Mucosa of gallbladder (tissue), 1 donor: ENCODE results near the gene RHBDL3. TPM values are rescaled to one million over a fixed set of nuclear protein-coding genes. Genes with fewer than 3 reads are reported as not detected.

ENCODE experiments used
- DNase-seq: peaks from one replicate; pipeline ENCODE4 v3.0.0-alpha.2; 2020; ENCODE audit warnings: low spot score
- total RNA-seq: library from RNA; stranded (reverse); gene quantifications from one replicate; pipeline ENCODE4 v1.2.1, GENCODE V29; 2021
- donor health status: DM: no; HTN: no; CAD: no.

The RHBDL3 gene
- total RNA-seq, 1 donor from 2014 or later = 0.40 TPM

DNA sequence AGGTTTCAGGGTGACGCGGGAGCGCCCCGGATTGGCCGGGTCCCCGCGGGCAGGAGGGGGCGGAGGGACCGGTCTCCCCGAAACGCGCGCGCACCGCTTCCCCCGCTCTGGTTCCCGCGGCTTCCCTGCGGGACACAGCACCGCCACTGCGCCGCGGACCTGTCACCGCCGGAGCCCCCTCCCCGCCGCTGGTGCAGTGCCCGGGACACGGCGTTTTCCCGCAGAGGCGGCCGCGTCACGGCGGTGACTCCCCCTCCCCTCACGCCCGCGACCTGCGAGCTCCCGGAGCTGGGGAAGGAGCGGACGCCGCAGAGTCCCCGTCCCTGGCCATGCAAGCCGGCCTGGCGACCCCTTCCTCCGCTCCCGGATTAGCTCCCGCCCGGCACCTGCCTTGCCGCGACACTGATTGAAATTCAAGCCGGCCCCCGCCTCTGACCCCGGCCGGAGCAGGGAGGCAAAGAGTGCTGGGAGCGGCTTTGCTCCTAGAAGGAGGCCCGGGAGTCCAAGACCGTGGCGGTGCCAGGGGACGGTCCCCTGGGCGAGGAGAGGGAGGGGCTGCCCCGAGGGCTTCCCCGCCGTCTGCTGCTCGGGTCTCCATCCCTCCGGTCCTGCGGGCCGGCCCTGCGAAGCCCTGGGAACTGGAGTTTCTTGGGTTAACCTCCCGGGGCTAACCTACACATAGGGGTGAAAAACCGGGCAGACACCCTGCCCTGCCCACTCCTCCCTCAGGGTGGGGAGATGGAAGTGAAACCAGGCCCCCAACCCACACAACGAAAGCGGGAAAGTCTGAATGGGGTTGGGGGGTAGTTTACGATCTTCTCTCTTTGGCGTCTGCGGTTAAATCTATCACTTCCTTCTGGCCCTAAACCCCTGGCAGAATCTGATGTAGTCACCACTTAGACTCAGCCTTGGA, 1.0 kb downstream of the RHBDL3 start:
- no peak for DNase-seq

DNA sequence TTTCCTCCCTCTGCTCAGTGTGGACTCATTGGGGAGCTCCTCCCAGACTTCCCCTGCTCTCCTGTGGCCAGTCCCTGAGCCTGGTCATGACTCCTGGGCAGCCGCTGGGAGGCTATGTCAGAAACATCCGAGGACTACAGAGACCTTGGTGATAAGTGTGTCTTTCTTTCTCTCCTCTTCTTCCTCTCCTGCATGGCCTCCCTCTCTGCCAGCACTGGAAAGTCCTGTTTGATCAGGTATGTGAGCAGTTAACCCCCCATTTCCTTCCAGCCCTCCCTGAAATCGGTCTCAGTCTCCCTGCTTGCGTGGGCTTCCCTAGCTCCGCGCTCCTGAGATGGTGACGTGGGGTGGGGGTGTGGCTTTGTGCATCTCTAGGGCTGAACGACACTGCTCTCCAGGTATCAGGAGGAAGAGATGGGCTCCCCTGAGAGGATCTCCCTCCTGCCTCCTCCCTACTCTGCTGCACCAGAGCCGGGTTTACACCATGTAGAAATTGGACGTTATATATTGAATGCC, 2.1 kb downstream of the RHBDL3 start:
- no peak for DNase-seq

DNA sequence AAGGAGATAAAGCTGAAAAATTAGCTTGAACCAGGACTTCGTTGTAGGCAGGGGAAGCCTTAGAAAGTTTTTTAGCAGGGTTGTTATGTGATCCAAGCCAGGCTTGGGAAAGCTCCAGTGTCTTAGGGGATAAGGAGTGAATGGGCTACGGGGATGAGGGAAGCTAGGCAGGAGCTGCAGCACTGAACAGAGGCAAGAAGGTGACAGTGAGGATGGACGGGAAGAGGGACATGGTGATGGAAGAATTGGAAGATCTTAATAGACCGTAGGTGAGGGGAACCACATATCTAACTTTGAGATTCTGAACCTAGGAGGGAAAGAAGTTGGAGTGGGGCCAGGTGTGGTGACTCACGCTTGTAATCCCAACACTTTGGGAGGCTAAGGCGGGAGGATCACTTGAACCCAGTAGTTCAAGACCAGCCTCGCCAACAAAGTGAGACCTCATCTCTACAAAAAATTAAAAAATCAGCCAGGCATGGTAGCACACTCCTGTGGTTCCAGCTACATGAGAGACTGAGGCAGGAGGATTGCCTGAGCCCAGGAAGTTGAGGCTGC, 3.2 kb downstream of the RHBDL3 start:
- DNase-seq = no peak

DNA sequence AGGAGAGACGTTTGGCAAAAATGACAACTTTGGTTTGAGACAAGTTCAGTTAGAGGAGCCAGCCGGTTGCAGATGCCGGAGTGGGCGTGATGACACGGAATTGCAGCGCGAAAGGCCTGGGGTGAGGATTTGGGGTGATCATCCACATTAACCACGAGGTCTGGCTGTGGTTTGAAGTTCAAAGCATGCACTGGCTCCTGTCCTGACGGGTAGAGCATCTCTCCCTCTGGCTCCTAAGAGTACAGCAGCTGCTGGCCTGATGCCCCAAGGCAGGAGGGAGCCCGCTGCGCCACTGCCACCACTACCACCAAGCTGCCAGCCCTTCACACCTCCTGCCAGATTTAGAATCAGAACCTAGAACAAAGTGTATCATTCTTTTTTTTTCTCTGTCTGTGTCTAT, 3.7 kb downstream of the RHBDL3 start:
- no peak for DNase-seq

DNA sequence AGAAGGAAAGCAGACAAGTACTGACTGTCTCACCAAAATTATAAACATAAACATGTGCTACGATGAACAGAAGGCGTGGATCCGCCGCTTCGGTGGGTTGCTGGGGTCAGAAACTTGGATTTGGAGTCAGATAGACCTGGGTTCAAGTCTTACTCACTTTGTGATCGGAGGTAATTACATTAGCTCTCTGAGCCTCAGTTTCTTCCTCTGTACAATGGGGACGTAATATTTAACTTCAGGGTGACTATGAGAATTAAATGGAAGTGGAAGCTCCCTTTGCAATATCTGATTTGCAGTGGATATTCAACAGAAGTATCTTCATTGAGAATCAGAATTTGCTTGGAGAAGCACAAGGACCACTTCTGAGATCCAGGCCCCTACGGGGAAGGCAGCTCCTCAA, 6.2 kb downstream of the RHBDL3 start:
- no peak for DNase-seq

DNA sequence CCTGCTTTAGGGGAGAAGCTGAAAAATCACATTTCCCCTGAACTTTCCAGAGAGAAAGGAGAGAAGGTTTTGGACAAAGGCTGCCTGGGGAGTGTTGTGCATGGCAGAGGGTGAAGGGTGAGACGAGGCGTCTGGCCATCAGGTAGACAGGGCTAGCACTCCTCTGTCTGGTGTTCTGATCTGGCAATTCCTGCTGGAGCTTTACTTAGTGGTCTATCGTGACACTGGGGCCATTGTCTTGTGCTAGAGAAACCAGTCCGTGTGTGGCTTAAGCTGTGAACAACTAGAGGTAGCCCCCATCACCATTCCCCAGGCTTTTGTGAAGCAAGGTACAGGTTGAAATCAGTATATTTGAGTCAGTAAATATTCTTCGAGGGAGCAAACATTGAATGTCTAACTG, 8.5 kb downstream of the RHBDL3 start:
- no peak for DNase-seq

DNA sequence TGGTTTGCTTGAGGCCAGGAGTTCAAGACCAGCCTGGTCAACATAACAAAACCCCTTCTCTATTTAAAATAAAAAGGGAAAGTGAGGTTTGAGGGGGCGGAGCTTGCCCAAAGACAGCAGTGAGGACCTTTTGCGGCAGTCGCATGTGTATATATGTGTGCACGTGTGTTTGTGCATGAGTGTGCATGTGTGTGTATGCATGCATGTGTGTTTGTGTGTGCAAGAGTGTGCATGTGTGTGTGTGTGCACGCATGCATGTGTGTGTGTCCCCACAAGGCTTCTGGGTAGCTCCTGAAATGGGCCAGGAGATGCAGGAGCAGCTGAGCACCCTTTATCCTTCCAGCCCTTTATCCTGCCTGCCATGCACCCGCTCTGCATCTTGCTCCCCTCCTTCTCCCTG, 9.0 kb downstream of the RHBDL3 start:
- no peak for DNase-seq

DNA sequence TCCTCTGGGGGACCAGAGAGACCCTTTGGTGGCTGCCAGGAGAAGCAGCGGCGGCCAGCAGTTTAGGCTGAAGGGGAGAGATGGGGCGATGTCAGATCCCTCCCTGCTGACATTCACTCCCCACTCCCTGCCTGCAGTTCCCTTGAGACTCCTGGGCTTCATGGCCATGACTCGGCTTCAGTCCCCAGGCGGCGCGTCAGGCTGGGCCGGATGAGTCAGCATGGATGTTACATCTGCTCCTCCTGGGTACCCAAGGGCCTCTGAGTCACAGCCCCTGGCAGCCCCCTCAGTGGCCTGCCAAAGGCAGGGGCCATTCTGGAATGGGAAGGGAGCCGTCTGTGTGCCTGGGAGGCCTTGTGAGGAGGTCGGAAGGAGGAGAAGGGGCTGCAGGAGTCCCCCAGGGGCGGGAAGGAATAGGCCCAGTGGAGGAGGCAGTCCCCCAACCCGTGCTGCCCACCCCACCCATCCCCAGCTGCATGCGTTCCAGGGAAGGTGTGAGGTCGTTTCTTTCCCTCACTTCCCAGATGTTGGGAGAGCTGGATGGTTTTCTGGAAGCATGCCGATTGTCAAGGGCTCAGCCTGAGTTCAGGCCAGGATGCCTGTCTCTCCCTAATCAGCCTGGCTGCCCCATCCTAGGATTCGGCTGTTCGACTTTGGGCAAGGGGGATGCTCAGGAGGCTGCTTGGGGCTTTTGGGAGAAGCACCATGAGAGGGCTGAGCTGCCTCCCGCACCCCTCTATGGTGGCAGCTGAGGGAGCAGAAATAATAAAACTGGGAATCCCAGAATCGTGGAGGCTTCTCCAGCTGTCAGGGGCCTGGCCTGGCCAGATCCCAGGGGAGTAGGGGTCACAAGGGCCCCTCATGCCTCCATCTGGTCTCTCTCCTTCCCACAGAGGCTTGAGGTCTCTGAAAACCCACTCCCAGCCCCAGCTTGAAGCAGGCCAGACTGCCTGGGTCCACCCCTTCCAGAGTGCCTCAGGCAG, 9.7 kb downstream of the RHBDL3 start:
- DNase-seq = no peak

DNA sequence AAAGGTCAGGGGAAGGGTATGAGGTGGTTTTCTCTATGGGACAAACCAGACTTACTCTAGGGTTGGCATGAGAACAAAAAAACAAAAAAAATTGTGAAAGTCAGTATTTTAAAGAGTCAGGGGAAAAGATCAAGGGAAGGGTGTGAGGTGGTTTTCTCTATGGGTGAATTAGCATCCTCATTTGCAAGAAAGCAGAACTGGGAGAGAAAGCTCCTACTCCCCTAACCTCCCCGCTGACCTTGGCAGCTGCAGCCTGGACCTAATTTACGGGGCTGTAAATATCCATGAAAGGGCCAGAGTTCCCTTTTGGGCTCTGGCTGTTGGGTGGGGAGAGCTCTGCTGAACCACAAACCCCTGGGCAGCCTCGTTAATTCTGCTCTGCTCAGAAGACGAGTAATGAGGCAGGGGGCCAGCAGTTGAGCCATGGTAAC, 10.6 kb downstream of the RHBDL3 start:
- DNase-seq = no peak

DNA sequence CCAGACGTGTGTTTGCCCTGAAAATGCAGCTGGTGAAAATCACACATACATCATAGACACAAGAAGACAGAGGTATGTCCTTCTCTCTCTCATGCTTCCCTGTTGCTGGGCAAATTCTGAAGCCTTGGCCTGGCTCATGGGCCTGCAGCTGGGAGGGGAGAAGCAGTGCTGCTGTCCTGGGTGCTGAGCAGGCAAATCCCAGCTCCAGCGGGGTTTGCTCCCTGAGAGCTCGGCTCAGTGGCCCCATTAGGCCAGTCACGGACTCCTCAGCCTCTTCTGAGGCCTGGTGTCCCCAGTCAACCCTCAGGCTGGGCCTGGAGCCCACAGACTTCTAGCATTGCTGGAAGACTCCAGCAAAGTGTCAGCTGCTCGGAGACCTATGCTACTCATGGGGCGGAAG, 11.7 kb downstream of the RHBDL3 start:
- DNase-seq = no peak

DNA sequence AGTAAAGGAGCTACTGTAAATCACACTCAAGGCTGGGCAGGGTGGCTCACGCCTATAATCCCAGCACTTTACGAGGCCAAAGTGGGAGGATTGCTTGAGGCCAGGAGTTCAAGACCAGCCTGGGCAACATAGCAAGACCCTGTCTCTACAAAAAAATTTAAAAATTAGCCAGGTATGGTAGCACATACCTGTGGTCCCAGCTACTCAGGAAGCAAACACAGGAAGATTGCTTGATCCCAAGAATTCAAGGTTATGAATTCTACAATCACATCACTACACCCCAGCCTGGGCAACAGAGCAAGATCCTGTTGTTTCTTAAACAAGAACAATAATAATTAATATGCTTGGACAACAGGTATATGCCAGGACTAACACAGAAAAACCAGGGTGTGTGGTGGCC, 13.2 kb downstream of the RHBDL3 start:
- no peak for DNase-seq

DNA sequence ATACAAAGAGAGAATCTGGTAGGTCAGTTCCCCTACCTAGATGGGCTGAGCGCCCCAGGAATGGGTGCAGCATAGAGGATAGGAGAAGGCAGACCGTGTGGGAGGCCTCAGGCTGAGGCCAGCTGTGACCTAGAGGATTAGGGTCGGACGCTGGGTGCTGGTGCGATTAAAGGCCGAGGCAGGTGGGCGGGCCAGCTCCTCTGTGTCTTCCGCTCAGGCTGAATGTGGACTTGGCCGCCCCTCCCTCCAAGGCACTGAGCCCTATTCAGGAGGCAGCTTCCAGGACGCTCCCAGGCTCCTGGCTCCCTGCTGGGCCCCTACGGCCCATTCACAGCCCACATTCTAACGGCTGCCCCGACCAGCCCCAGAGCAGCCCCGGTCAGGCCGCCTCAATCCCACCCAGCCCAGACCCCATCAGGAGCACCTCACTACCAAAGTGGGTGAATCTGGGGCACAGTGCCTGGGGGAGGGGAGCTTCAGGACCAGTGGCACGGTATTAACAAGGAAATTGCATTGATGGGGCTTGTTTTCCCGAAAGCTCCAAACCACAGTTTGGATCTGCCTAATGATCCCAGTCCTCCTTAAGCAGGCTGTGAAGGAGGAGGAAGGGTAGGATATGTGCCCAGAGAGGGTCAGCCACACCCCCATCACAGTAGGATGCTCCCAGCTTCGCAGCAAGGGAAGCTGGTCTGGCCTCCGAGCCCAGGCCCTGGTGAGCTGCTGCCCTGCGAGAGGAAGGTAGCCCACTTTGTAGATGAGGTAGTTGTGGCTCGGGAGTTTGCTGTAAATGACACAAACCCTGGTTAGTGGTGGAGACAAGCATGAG, 14.5 kb downstream of the RHBDL3 start:
- DNase-seq = no peak

DNA sequence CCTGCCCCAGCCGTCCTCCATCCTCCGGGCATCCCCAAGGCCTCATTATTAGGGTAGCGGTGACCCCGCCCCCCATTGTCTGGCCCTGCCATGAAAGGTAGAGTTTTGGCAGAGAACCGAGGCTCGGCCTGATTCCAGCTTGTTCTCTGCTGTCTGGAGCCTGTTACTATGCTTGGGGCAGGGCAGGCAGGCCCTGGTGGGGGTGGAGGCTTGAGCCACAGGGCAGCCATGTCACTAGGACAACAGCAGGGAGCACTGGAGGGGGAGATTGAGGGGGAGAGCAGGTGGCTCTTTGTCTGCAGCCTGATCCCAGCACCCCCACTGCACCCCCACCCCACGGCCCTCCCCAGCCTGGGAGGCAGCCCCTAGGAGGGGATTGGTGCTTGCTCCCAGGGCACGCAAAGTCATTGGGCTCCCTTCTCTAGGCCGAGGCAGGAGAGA, 15.4 kb downstream of the RHBDL3 start:
- peak; percentile 63 for DNase-seq

DNA sequence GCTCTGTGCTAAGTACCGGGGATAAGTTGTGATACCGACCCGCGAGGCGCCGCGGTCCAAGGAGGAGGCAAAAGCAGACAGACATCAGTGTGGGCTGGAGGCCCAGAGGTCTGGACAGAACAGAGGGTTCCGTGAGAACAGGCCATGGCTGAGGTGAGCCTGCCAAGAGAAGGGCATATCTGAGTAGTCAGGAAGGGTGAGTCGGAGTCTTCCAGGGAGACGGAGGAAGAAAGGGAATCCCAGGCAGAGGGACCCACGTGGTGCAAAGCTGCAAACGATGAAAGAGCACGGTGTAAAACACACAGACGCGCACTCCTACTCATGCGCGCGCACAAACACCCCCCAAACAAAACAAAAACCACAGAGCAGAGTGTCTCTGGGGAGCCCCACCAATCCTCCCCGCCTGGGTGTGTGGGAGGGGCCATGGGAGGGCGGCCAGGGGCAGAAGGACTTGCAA, 18.1 kb downstream of the RHBDL3 start:
- DNase-seq = no peak

DNA sequence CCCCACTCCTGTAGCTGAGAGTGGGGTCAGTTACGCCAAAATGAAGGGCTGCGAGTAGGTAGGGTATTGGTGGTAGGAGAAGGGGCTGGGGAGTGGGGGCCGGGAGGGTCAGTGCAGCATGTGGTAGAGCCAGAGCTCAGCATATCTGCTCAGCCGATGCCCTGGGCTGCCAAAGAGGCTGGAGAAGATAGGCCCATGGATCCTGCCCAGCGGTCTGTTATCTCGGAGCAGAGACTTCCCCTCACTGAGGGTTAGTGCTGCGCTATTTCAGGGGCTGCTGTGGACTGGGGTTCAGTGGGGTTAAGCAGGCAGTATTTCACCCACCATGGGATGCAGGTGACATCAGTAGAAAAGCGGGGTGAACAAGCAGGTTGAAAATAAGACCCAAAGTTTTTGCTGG, 19.7 kb downstream of the RHBDL3 start:
- DNase-seq = no peak

DNA sequence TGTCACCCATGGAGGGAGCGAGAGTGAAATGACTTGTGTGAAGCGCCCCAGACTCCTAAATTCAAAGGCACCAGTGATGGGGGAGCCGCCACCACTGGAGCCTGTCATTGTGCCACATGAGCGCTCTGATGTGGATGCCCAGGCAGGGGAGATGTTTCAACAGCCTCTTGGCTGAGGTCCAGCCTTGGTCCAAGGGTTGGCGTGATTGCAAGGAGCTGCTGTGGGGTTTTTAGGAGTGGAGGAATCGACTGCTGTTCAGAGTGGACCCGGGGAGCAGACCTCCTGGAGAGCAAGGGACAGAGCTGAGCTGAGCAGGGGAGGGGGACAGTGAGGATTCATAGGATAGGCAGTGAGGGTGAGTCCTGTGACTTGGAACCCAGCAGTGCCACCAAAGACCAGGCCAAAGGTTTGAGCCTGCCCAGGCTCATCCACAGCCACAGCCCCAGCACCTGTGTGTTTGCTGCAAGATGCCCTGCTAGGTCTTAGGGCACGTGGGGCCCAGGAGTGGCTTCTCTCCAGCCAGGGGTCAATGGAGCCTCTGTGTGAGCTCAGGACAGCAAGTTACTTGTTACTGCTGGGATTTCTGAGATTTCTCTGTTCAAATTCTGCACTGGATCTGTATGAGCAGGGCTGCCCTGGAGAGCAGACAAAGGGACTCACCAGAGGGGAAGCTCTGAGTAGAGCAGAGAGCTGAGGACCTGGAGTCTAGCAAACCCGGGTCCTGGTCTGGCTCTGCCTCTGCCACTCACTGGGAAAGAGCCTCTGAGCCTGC, 20.3 kb downstream of the RHBDL3 start:
- no peak for DNase-seq

DNA sequence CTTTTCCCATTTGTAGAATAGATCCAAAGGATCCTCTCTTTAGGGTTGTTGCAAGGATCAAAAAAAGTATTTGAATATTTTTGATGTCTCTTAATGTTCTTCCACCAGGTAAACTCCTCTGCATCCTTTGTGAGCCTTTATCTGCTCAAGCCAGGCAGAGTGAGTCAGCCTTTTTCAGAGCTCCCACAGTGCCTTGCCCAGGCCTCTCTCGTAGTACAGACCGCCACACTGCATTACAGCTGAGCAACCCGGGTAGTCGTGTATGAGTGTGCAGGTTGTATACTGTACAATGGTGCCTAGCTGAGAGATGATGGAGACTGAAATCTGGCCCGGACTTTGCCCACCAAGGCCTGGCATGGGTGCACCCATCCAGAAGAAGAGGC, 20.9 kb downstream of the RHBDL3 start:
- no peak for DNase-seq

DNA sequence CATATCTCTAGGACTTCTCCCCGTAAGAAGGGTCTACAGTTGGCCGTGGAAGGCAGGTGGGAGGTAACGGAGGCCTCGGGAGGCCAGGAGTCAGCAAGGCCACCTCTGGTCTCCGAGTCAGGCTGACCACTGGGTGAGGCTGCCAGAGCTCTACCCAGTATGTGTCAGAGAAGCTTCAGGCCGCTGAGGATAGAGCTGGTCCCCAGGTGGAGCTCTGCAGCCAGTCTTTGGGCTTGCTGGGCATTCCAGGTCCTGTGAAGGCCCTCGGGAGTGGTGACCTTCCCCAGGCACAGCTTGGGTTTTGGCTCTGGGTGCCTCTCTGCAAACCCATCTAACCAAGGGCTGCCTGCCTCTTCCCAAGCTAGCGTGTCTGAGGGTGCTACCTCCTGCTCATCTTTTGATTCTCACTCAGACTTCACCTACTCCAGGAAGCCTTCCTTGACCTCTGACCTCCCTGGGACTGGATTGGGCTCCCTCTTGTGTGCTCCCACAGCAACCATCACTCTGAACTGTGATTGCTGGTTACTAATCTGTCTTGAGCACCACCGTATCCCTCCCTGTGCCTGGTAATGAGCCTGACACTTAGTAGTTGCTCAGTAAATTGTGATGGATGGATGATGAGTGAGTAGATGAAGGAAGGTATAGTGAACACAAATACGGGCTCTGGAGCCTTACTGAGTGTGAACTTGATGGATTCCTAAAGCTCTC, 22.3 kb downstream of the RHBDL3 start:
- no peak for DNase-seq

DNA sequence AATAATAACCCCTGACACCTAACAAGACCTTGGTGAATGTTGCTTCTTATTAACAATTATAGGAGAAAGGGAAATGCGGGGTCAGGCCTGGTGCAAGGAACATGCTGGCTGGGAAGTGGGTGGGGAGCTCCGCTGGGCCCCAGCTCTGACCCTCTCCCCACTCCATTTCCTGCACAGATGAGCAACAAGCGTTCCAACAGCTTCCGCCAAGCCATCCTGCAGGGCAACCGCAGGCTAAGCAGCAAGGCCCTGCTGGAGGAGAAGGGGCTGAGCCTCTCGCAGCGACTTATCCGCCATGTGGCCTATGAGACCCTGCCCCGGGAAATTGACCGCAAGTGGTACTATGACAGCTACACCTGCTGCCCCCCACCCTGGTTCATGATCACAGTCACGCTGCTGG, 23.0 kb downstream of the RHBDL3 start:
- DNase-seq = no peak
